ENCODE data around the gene PIGV.

DNA sequence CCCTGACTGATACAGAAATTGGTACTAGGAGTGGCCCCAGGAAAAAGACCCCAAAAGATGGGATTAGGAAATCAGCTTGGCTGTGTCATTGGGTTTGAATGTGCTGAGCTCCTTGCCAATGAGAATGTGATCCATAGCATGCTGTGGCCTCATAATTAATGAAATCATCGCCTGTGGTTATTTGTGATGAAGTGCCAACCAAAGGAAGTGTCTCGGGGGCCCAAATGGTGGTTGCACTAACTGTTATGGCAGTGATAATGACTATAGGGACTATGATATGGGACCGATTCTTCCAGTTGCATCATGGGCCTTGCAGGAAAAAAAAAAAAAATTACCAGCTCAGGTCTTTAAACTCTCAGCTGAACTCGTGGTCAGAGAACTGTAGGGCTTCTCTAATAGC lies 23.3 kb downstream of the PIGV start:
- TF ChIP-seq, protein P1, sequence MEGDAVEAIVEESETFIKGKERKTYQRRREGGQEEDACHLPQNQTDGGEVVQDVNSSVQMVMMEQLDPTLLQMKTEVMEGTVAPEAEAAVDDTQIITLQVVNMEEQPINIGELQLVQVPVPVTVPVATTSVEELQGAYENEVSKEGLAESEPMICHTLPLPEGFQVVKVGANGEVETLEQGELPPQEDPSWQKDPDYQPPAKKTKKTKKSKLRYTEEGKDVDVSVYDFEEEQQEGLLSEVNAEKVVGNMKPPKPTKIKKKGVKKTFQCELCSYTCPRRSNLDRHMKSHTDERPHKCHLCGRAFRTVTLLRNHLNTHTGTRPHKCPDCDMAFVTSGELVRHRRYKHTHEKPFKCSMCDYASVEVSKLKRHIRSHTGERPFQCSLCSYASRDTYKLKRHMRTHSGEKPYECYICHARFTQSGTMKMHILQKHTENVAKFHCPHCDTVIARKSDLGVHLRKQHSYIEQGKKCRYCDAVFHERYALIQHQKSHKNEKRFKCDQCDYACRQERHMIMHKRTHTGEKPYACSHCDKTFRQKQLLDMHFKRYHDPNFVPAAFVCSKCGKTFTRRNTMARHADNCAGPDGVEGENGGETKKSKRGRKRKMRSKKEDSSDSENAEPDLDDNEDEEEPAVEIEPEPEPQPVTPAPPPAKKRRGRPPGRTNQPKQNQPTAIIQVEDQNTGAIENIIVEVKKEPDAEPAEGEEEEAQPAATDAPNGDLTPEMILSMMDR (IDR thresholded peaks at IDR 0.05), result no peak
- no peak for TF ChIP-seq POLR2A (IDR thresholded peaks at IDR 0.05)

Data from testis (tissue), 2 donors.